ENCODE results near the gene MLST8.

- TF ChIP-seq CTCF (IDR thresholded peaks at IDR 0.05), result no peak
- no peak for TF ChIP-seq POLR2A (IDR thresholded peaks at IDR 0.05)
Observed at GRCh38 chr16:2229091-2229490, 23.8 kb downstream of the MLST8 start.

All from body of pancreas (tissue), 4 donors.